Gastrocnemius medialis (tissue), 4 donors: Measurements from ENCODE around the gene CLN3.

ENCODE experiments used
- CTCF ChIP-seq, 5 experiments: fragments of 450-650 bp in 3 of 5; fragments of 200-600 bp in 2 of 5; sonication (generic) in 2 of 5; IDR thresholded peaks in 4 of 5; conservative IDR thresholded peaks in 1 of 5; 1 replicate in 4 of 5; 2 replicates in 1 of 5; pipeline ENCODE4 v1.5.1; 2016 to 2019; ENCODE audit warnings: antibody characterized with exemption in 5 of 5, mild to moderate bottlenecking in 3 of 5, moderate library complexity in 3 of 5
- POLR2A ChIP-seq, 2 donors: fragments of 450-650 bp; IDR thresholded peaks; one replicate each; pipeline ENCODE4 v1.6.1; 2017; ENCODE audit warnings: antibody characterized with exemption in 2 of 2, mild to moderate bottlenecking in 2 of 2, moderate library complexity in 2 of 2

- TF ChIP-seq POLR2A (IDR thresholded peaks at IDR 0.05), result no peak
- no peak for TF ChIP-seq CTCF (IDR thresholded peaks at IDR 0.05 in 4 of 5, conservative IDR thresholded peaks at IDR 0.05 in 1 of 5)
Measured at GRCh38 chr16:28528463-28528867, 36.6 kb upstream of the CLN3 start.
